ENCODE results near the gene C22orf39.

DNA sequence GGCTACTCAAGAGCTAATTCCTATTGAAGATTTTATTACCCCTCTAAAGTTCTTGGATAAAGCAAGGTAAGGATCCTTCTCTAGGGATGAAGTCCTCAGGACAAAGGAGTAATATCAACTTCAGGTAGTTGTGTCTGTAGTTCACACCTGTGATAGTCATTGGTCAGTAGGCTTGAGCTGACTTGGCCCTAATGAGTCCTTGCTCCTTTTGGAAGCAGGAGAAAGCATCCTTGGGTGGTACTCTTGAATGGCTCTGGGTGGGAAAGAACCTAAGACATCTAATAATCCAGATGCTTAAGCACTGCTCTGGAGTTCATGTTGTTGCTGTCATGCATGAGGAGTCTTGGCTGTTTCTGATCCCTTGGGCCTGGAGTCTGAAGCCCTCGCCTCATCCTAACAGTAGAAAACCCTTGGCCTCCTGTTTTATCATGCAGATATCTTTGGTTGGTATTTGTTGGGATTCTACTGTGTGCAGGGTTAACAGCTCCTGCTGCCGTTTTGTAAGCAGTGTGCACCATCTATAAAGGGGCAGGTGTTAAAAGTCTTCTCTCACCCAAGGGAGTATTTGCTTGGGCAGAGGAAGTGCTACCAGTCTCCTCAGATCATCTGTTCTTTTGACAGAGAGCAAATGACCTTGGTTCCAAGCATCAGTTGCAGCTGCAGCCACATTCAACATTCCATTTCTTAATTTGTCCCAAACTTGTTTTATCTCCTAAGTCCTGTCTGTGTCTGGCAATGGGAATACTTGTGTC lies 12.5 kb downstream of the C22orf39 start:
- TF ChIP-seq, protein P1, sequence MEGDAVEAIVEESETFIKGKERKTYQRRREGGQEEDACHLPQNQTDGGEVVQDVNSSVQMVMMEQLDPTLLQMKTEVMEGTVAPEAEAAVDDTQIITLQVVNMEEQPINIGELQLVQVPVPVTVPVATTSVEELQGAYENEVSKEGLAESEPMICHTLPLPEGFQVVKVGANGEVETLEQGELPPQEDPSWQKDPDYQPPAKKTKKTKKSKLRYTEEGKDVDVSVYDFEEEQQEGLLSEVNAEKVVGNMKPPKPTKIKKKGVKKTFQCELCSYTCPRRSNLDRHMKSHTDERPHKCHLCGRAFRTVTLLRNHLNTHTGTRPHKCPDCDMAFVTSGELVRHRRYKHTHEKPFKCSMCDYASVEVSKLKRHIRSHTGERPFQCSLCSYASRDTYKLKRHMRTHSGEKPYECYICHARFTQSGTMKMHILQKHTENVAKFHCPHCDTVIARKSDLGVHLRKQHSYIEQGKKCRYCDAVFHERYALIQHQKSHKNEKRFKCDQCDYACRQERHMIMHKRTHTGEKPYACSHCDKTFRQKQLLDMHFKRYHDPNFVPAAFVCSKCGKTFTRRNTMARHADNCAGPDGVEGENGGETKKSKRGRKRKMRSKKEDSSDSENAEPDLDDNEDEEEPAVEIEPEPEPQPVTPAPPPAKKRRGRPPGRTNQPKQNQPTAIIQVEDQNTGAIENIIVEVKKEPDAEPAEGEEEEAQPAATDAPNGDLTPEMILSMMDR (conservative IDR thresholded peaks at IDR 0.05 in 1 of 2, IDR thresholded peaks at IDR 0.05 in 1 of 2; ENCODE audit: extremely low read depth in 1 of 2, insufficient read depth in 1 of 2, low read depth in 1 of 2, low read length in 2 of 2), result no peak
- no peak for TF ChIP-seq EZH2 (IDR thresholded peaks at IDR 0.05; ENCODE audit: borderline replicate concordance, low read length)

Measured in mammary epithelial cell (primary cell).